PC-3 (cell line): ENCODE measurements around the gene WNK2. TPM values are rescaled to one million over a fixed set of nuclear protein-coding genes. Genes with fewer than 3 reads are reported as not detected.
A peak's percentile ranks its signal among the peaks of the same experiment; 100 is the strongest.
"Not testable (repeated sequence)": the region's sequence is repeated elsewhere in the genome, so short reads cannot be mapped to it uniquely, and the experiment has no call there.

Source experiments
- ATAC-seq: fragments of 200-7000 bp; cut with Tn5 transposase; 2 replicates; pipeline ENCODE4 v1.9.1; 2020; ENCODE audit warnings: mild to moderate bottlenecking, moderate library complexity
- BruUV-seq: library from RNA; stranded (reverse); fragments of 400-500 nt; replicated peaks from 2 replicates; lab custom pipeline; 2021; lab: Mats Ljungman, UMichigan
- CTCF ChIA-PET: fragments of 300-600 bp; sonication (Branson Sonifier 250); formaldehyde crosslinking; loops from one replicate; lab custom pipeline; 2022; ENCODE audit warnings: antibody characterized with exemption; lab: Charles Lee
- POLR2A ChIA-PET: fragments of 300-600 bp; sonication (Branson Sonifier 250); formaldehyde crosslinking; loops from one replicate; lab custom pipeline; 2022; ENCODE audit warnings: antibody characterized with exemption; ENCODE audit not compliant: unreplicated experiment; lab: Charles Lee
- DNase-seq: peaks from one replicate; pipeline ENCODE4 v3.0.0-alpha.2; 2015
- H2AFZ ChIP-seq: fragments of 300-600 bp; sonication (generic); 2 replicates; pipeline ENCODE4 v1.6.0; 2016; ENCODE audit warnings: antibody characterized with exemption, low read length
- H3F3A ChIP-seq: fragments of 300-600 bp; sonication (generic); one replicate; pipeline ENCODE4 v1.6.0; 2017; ENCODE audit warnings: antibody characterized with exemption, low read length, control low read depth, mild to moderate bottlenecking; ENCODE audit not compliant: unreplicated experiment
- H3K27ac ChIP-seq: fragments of 300-600 bp; sonication (generic); 2 replicates; pipeline ENCODE4 v1.5.1; 2016; ENCODE audit warnings: mild to moderate bottlenecking, low read length
- H3K27me3 ChIP-seq: fragments of 300-600 bp; sonication (generic); 2 replicates; pipeline ENCODE4 v1.6.1; 2016; ENCODE audit warnings: low read length, mixed read lengths
- H3K36me3 ChIP-seq: fragments of 300-600 bp; sonication (generic); 2 replicates; pipeline ENCODE4 v1.6.1; 2016; ENCODE audit warnings: low read depth, mixed run types, low read length, mixed read lengths
- H3K4me1 ChIP-seq: fragments of 300-600 bp; sonication (generic); 2 replicates; pipeline ENCODE4 v1.5.1; 2016; ENCODE audit warnings: low read length; ENCODE audit not compliant: insufficient read depth
- H3K4me2 ChIP-seq: fragments of 300-600 bp; sonication (generic); 2 replicates; pipeline ENCODE4 v1.6.0; 2016; ENCODE audit warnings: low read length
- H3K4me3 ChIP-seq: fragments of 300-600 bp; sonication (generic); 2 replicates; pipeline ENCODE4 v1.5.1; 2016; ENCODE audit warnings: mild to moderate bottlenecking, low read length, mixed read lengths
- H3K79me2 ChIP-seq: fragments of 300-600 bp; sonication (generic); 2 replicates; pipeline ENCODE4 v1.6.1; 2017; ENCODE audit warnings: low read length, mixed read lengths
- H3K9ac ChIP-seq: fragments of 300-600 bp; sonication (generic); 2 replicates; pipeline ENCODE4 v1.6.0; 2016; ENCODE audit warnings: mild to moderate bottlenecking, low read length
- H3K9me2 ChIP-seq: fragments of 300-600 bp; sonication (generic); replicated peaks from 2 replicates; pipeline ENCODE4 v1.6.1; 2016; ENCODE audit warnings: mixed run types, low read length, mixed read lengths
- H3K9me3 ChIP-seq: fragments of 300-600 bp; sonication (generic); 2 replicates; pipeline ENCODE4 v1.6.1; 2016; ENCODE audit warnings: low read length, mixed read lengths
- H4K20me1 ChIP-seq: fragments of 300-600 bp; sonication (generic); 2 replicates; pipeline ENCODE4 v1.6.1; 2016; ENCODE audit warnings: low read length, mixed read lengths
- EZH2 ChIP-seq: fragments of 300-600 bp; sonication (generic); IDR thresholded peaks from one replicate; pipeline ENCODE4 v1.6.1; 2017; ENCODE audit warnings: antibody characterized with exemption, mild to moderate bottlenecking, low read length; ENCODE audit not compliant: unreplicated experiment
- EZH2phosphoT487 ChIP-seq: fragments of 300-600 bp; sonication (generic); IDR thresholded peaks from 2 replicates; pipeline ENCODE4 v1.6.1; 2018; ENCODE audit warnings: mild to moderate bottlenecking, antibody characterized with exemption, low read length, borderline replicate concordance
- intact Hi-C: fragments of 100-400 bp; cut with micrococcal nuclease; formaldehyde crosslinking; loops from 2 replicates; pipeline ENCODE4 v1.9.0; 2023
- total RNA-seq: library from RNA; depleted of rRNA; stranded (reverse); fragments of >200 nt; gene quantifications from 2 replicates; pipeline ENCODE4 v1.2.3, GENCODE V29; 2014
- TF ChIP-seq, protein P1 (sequence below): fragments of 300-600 bp; sonication (generic); conservative IDR thresholded peaks from 2 replicates; pipeline ENCODE4 v1.5.1; 2017; ENCODE audit warnings: antibody characterized with exemption, low read depth, mild to moderate bottlenecking, low read length

The WNK2 gene
- total RNA-seq, 1 experiment from 2014 or later, result 11.7 TPM

DNA sequence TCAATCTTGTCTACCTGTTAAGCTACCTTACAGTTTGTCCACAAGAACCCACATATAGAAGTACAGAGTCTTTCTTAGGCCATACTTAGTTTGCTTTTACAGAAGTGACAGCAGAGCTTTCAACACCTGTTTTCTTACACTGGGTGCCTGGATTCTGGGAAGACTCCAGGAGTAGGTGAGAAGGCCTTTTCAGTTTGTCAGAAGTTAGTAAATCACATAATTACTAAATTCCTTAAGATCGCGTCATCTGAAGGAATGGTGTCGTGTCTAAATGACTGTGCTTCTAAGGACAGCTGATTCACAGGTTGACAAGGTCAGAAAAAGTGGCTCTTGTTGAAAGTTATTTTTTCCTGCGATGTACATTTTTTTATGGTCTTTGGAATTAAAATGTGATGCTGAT, 170.5 kb downstream of the WNK2 start:
- DNase-seq (peak; percentile 30), ATAC-seq (no peak)
- Histone ChIP-seq H3K27me3 (no peaks in the 10 kb centered on the region), H3F3A (no peaks in the 10 kb centered on the region), H3K36me3 (no peaks in the 10 kb centered on the region), H2AFZ (no peak overlapping the region), H3K9me2 (no peaks in the 10 kb centered on the region), H3K4me3 (no peak overlapping the region), H4K20me1 (no peaks in the 10 kb centered on the region), H3K79me2 (no peaks in the 10 kb centered on the region), H3K9me3 (no peaks in the 10 kb centered on the region), H3K27ac (no peak overlapping the region), H3K4me2 (no peak overlapping the region), H3K4me1 (no peaks in the 10 kb centered on the region), H3K9ac (no peak overlapping the region)
- TF ChIP-seq EZH2 (no peak), EZH2phosphoT487 (no peak)
- TF ChIP-seq, protein P1, sequence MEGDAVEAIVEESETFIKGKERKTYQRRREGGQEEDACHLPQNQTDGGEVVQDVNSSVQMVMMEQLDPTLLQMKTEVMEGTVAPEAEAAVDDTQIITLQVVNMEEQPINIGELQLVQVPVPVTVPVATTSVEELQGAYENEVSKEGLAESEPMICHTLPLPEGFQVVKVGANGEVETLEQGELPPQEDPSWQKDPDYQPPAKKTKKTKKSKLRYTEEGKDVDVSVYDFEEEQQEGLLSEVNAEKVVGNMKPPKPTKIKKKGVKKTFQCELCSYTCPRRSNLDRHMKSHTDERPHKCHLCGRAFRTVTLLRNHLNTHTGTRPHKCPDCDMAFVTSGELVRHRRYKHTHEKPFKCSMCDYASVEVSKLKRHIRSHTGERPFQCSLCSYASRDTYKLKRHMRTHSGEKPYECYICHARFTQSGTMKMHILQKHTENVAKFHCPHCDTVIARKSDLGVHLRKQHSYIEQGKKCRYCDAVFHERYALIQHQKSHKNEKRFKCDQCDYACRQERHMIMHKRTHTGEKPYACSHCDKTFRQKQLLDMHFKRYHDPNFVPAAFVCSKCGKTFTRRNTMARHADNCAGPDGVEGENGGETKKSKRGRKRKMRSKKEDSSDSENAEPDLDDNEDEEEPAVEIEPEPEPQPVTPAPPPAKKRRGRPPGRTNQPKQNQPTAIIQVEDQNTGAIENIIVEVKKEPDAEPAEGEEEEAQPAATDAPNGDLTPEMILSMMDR, result no peak
- CTCF ChIA-PET, result no interaction called here
- no TSS peak for BruUV-seq
- POLR2A ChIA-PET, result no interaction called here
- intact Hi-C loops, result no loop called here

DNA sequence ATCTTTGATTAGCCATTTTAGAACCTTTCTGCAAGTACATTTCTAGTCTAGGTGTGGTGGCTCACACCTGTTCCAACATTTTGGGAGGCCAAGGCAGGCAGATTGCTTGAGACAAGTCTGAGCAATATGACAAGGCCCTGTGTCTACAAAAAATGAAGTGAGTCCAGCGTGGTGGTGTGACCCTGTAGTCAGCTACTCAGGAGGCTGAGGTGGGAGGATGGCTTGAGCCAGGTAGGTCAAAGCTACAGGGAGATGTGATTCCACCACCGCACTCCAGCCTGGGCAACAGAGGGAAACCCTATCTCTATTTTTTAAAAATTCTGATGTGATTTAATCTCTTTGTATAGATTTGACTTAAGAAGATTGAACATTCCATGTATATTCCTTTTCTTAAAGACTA, 171.9 kb downstream of the WNK2 start:
- Histone ChIP-seq H3K4me3 (no peak overlapping the region), H3K36me3 (no peaks in the 10 kb centered on the region), H3K4me2 (no peak overlapping the region), H3K4me1 (no peaks in the 10 kb centered on the region), H3K27me3 (no peaks in the 10 kb centered on the region), H3F3A (no peaks in the 10 kb centered on the region), H3K9ac (no peak overlapping the region), H4K20me1 (no peaks in the 10 kb centered on the region), H3K27ac (no peak overlapping the region), H3K79me2 (no peaks in the 10 kb centered on the region), H3K9me3 (no peaks in the 10 kb centered on the region), H3K9me2 (no peaks in the 10 kb centered on the region), H2AFZ (no peak overlapping the region)
- no peak for DNase-seq
- no peak for ATAC-seq
- no TSS peak for BruUV-seq
- ChIA-PET POLR2A (no interaction called here), CTCF (no interaction called here)
- intact Hi-C loops, result no loop called here
- TF ChIP-seq, protein P1, result no peak
- TF ChIP-seq EZH2 (no peak), EZH2phosphoT487 (no peak)

DNA sequence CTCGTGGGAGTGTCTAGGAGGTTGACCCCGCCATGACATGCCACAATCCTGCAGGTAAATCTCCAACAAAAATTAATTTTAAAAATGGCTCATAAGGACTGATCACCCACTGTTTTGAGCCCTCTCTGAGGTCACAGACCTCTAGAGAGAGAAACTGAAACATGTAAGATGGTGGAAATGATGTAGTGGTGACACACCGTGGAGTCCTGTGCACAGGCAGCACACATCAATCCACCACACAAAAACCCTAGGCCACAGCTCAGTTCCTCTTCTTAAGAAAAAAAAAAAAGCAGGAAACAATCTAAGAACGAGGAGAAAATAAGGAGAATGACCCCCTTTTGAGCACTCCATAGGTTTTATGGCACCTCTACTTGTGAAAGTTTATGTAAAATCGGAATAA, 173.7 kb downstream of the WNK2 start:
- ATAC-seq (no peak), DNase-seq (no peak)
- CTCF ChIA-PET, result no interaction called here
- H3K4me2 ChIP-seq, result no peak overlapping the region
- H3K9me2 ChIP-seq, result no peaks in the 10 kb centered on the region
- no peaks in the 10 kb centered on the region for H3K79me2 ChIP-seq
- H3F3A ChIP-seq, result no peaks in the 10 kb centered on the region
- POLR2A ChIA-PET, result no interaction called here
- H3K9me3 ChIP-seq, result no peaks in the 10 kb centered on the region
- H4K20me1 ChIP-seq, result no peaks in the 10 kb centered on the region
- no peak overlapping the region for H3K9ac ChIP-seq
- H3K4me3 ChIP-seq, result no peak overlapping the region
- intact Hi-C loops, result no loop called here
- no peak overlapping the region for H3K27ac ChIP-seq
- no peak overlapping the region for H2AFZ ChIP-seq
- H3K36me3 ChIP-seq, result no peaks in the 10 kb centered on the region
- BruUV-seq, result no TSS peak
- no peaks in the 10 kb centered on the region for H3K27me3 ChIP-seq
- TF ChIP-seq, protein P1, result no peak
- no peak for TF ChIP-seq EZH2
- TF ChIP-seq EZH2phosphoT487, result no peak
- no peaks in the 10 kb centered on the region for H3K4me1 ChIP-seq

DNA sequence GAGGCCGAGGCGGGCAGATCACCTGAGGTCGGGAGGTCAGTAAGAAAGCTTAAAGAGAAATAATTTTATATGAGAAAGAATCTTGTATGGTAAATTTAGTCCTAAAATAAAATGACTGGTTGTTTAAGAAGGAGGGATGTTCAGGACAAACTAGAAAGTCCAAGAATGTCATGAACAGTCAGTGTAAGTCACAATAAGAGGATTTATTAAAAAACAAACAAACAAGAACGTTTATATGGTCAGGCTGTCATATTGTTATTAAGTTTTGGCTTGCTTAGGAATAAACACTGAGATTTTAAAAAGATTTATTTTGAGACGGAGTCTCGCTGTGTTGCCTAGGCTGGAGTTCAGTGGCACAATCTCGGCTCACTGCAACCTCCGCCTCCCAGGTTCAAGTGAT, 176.0 kb downstream of the WNK2 start:
- intact Hi-C loops, H3K4me3 ChIP-seq, H3K4me1 ChIP-seq: not testable (repeated sequence)

More for the DNA sequence above, 176.0 kb downstream of the WNK2 start:
- H3F3A ChIP-seq, ATAC-seq, H4K20me1 ChIP-seq, H3K9me2 ChIP-seq, DNase-seq, H3K9ac ChIP-seq, CTCF ChIA-PET, H3K36me3 ChIP-seq, H3K4me2 ChIP-seq, H3K9me3 ChIP-seq, POLR2A ChIA-PET, H3K27ac ChIP-seq, H3K27me3 ChIP-seq, H3K79me2 ChIP-seq, H2AFZ ChIP-seq, BruUV-seq: not testable (repeated sequence)
